Body of pancreas (tissue), 4 donors: Measurements from ENCODE around the gene SYCP2.

Experiments
- POLR2A ChIP-seq, 3 donors: fragments of 450-650 bp; IDR thresholded peaks; one replicate each; pipeline ENCODE4 v1.6.1; 2016; ENCODE audit warnings: antibody characterized with exemption in 3 of 3, mild to moderate bottlenecking in 2 of 3
- TF ChIP-seq, protein P1 (sequence below), 7 experiments: fragments of 450-650 bp in 4 of 7; fragments of 200-600 bp in 3 of 7; sonication (generic) in 3 of 7; IDR thresholded peaks; one replicate each; pipeline ENCODE4 v1.5.1; 2016 to 2019; ENCODE audit warnings: antibody characterized with exemption in 7 of 7

DNA sequence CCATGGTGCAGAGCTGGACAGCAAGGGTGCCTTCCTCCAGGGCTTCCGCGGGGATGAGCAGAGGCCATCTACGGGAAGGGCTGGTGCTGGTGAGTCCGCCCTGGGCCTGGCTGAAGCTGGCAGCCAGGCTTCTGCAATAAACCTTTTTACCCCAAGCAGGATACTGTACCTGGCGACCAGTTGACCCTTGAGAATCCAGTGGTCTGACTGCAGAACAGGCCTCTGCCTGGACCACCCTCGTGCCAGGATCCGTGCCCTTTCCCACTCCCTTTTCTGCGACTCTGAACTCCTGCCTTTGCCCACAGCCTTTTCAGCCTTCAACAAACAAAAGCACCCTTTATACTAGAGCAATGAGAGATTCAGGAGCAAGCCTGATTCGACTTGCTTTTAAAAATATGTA lies 43.6 kb upstream of the SYCP2 start:
- TF ChIP-seq, protein P1, sequence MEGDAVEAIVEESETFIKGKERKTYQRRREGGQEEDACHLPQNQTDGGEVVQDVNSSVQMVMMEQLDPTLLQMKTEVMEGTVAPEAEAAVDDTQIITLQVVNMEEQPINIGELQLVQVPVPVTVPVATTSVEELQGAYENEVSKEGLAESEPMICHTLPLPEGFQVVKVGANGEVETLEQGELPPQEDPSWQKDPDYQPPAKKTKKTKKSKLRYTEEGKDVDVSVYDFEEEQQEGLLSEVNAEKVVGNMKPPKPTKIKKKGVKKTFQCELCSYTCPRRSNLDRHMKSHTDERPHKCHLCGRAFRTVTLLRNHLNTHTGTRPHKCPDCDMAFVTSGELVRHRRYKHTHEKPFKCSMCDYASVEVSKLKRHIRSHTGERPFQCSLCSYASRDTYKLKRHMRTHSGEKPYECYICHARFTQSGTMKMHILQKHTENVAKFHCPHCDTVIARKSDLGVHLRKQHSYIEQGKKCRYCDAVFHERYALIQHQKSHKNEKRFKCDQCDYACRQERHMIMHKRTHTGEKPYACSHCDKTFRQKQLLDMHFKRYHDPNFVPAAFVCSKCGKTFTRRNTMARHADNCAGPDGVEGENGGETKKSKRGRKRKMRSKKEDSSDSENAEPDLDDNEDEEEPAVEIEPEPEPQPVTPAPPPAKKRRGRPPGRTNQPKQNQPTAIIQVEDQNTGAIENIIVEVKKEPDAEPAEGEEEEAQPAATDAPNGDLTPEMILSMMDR (IDR thresholded peaks at IDR 0.05) = no peak
- TF ChIP-seq POLR2A (IDR thresholded peaks at IDR 0.05) = no peak
